Neuron (in vitro differentiated cells): ENCODE results near the gene S1PR1.
"Not testable (repeated sequence)": the region's sequence is repeated elsewhere in the genome, so short reads cannot be mapped to it uniquely, and the experiment has no call there.

Experiments
- H2AFZ ChIP-seq: one replicate; pipeline ENCODE4 v1.6.1; 2013; ENCODE audit warnings: low read depth, mild to moderate bottlenecking, inconsistent platforms, low read length, moderate library complexity
- H3K27me3 ChIP-seq: one replicate; pipeline ENCODE4 v1.6.1; 2013; ENCODE audit warnings: low read length; ENCODE audit not compliant: insufficient read depth
- H3K36me3 ChIP-seq: one replicate; pipeline ENCODE4 v1.6.1; 2013; ENCODE audit warnings: low read length; ENCODE audit not compliant: insufficient read depth
- H3K4me1 ChIP-seq: one replicate; pipeline ENCODE4 v1.6.1; 2013; ENCODE audit warnings: low read length; ENCODE audit not compliant: insufficient read depth
- H3K4me3 ChIP-seq: 2 replicates; pipeline ENCODE4 v1.5.1; 2013; ENCODE audit warnings: mild to moderate bottlenecking, low read length, moderate library complexity
- H3K9me3 ChIP-seq: one replicate; pipeline ENCODE4 v1.6.1; 2013; ENCODE audit warnings: low read length

The S1PR1 gene

GRCh38 chr1:101232182-101232581, 4.6 kb upstream of the S1PR1 start:
- H3K4me3 ChIP-seq, H3K27me3 ChIP-seq, H3K9me3 ChIP-seq, H2AFZ ChIP-seq, H3K36me3 ChIP-seq: not testable (repeated sequence)
- peaks cover 13% of the 10 kb centered on the region for H3K4me1 ChIP-seq

GRCh38 chr1:101233495-101233894, 3.3 kb upstream of the S1PR1 start:
- no peaks in the 10 kb centered on the region for H3K9me3 ChIP-seq
- H3K27me3 ChIP-seq, result no peaks in the 10 kb centered on the region
- no peaks in the 10 kb centered on the region for H3K36me3 ChIP-seq
- H3K4me1 ChIP-seq, result peaks cover 16% of the 10 kb centered on the region
- no peak overlapping the region for H3K4me3 ChIP-seq
- H2AFZ ChIP-seq, result no peak overlapping the region

- H3K4me3 ChIP-seq, result peak overlapping the region; percentile 97
- H2AFZ ChIP-seq, result peak overlapping the region; percentile 54
- H3K9me3 ChIP-seq, result peaks cover 10% of the 10 kb centered on the region
- peaks cover 28% of the 10 kb centered on the region for H3K4me1 ChIP-seq
- peaks cover 17% of the 10 kb centered on the region for H3K36me3 ChIP-seq
- no peaks in the 10 kb centered on the region for H3K27me3 ChIP-seq
Observed at GRCh38 chr1:101235216-101235695, 1.6 kb upstream of the S1PR1 start.

- peaks cover 11% of the 10 kb centered on the region for H3K9me3 ChIP-seq
- H2AFZ ChIP-seq, result peak overlapping the region; percentile 54
- peaks cover 34% of the 10 kb centered on the region for H3K4me1 ChIP-seq
- peaks cover 24% of the 10 kb centered on the region for H3K36me3 ChIP-seq
- no peaks in the 10 kb centered on the region for H3K27me3 ChIP-seq
- peak overlapping the region; percentile 97 for H3K4me3 ChIP-seq
Observed at GRCh38 chr1:101235696-101236515, 913 bp upstream of the S1PR1 start.

GRCh38 chr1:101237229-101237837, 514 bp downstream of the S1PR1 start:
- H3K4me1 ChIP-seq, result peaks cover 38% of the 10 kb centered on the region
- H3K9me3 ChIP-seq, result peaks cover 11% of the 10 kb centered on the region
- peaks cover 37% of the 10 kb centered on the region for H3K36me3 ChIP-seq
- no peaks in the 10 kb centered on the region for H3K27me3 ChIP-seq
- peak overlapping the region; percentile 54 for H2AFZ ChIP-seq
- H3K4me3 ChIP-seq, result peak overlapping the region; percentile 97

GRCh38 chr1:101238031-101238628, 1.3 kb downstream of the S1PR1 start:
- peaks cover 11% of the 10 kb centered on the region for H3K9me3 ChIP-seq
- H2AFZ ChIP-seq, result no peak overlapping the region
- peak overlapping the region; percentile 97 for H3K4me3 ChIP-seq
- no peaks in the 10 kb centered on the region for H3K27me3 ChIP-seq
- H3K4me1 ChIP-seq, result peaks cover 38% of the 10 kb centered on the region
- H3K36me3 ChIP-seq, result peaks cover 43% of the 10 kb centered on the region

GRCh38 chr1:101238681-101239094, 1.9 kb downstream of the S1PR1 start:
- Histone ChIP-seq H3K27me3 (no peaks in the 10 kb centered on the region), H3K4me1 (peaks cover 38% of the 10 kb centered on the region), H2AFZ (no peak overlapping the region), H3K4me3 (peak overlapping the region; percentile 97), H3K9me3 (peaks cover 11% of the 10 kb centered on the region), H3K36me3 (peaks cover 43% of the 10 kb centered on the region)

- Histone ChIP-seq H3K36me3 (peaks cover 43% of the 10 kb centered on the region), H2AFZ (no peak overlapping the region), H3K27me3 (no peaks in the 10 kb centered on the region), H3K4me3 (peak overlapping the region; percentile 97), H3K9me3 (peaks cover 11% of the 10 kb centered on the region), H3K4me1 (peaks cover 35% of the 10 kb centered on the region)
Observed at GRCh38 chr1:101239095-101240040, 2.5 kb downstream of the S1PR1 start.

- Histone ChIP-seq H3K9me3 (peaks cover 11% of the 10 kb centered on the region), H3K4me1 (peaks cover 28% of the 10 kb centered on the region), H3K36me3 (peaks cover 43% of the 10 kb centered on the region), H3K4me3 (no peak overlapping the region), H2AFZ (no peak overlapping the region), H3K27me3 (no peaks in the 10 kb centered on the region)
Observed at GRCh38 chr1:101240041-101240430, 3.2 kb downstream of the S1PR1 start.

- Histone ChIP-seq H3K27me3 (no peaks in the 10 kb centered on the region), H2AFZ (no peak overlapping the region), H3K36me3 (peaks cover 43% of the 10 kb centered on the region), H3K9me3 (peaks cover 11% of the 10 kb centered on the region), H3K4me3 (no peak overlapping the region), H3K4me1 (peaks cover 24% of the 10 kb centered on the region)
Observed at GRCh38 chr1:101241485-101242225, 4.8 kb downstream of the S1PR1 start.

- Histone ChIP-seq H3K4me1 (peaks cover 24% of the 10 kb centered on the region), H3K36me3 (peaks cover 43% of the 10 kb centered on the region), H2AFZ (no peak overlapping the region), H3K4me3 (no peak overlapping the region), H3K9me3 (peaks cover 11% of the 10 kb centered on the region), H3K27me3 (no peaks in the 10 kb centered on the region)
Observed at GRCh38 chr1:101242324-101243050, 5.7 kb downstream of the S1PR1 start.
